Liver (tissue), 9 donors: Measurements from ENCODE around the gene LRRC8B. TPM values are rescaled to one million over a fixed set of nuclear protein-coding genes. Genes with fewer than 3 reads are reported as not detected.

Source experiments
- DNase-seq: peaks from one replicate; pipeline ENCODE4 v3.0.0-alpha.2; 2017; ENCODE audit warnings: low spot score
- H3K27ac ChIP-seq, 2 donors: one replicate each; pipeline ENCODE4 v1.7.0; 2013; ENCODE audit warnings: inconsistent platforms in 2 of 2, low read length in 2 of 2, control low read depth in 1 of 2, low read depth in 1 of 2, mild to moderate bottlenecking in 1 of 2
- H3K27me3 ChIP-seq, 4 donors: one replicate each; pipeline versions ENCODE4 v1.6.1 to v1.7.0; 2013; ENCODE audit warnings: low read length in 3 of 4, inconsistent platforms in 1 of 4, mild to moderate bottlenecking in 1 of 4, moderate library complexity in 1 of 4; ENCODE audit not compliant: control insufficient read depth in 4 of 4, insufficient read depth in 4 of 4
- H3K36me3 ChIP-seq, 4 donors: one replicate each; pipeline versions ENCODE4 v1.6.1 to v1.7.0; 2013; ENCODE audit warnings: low read length in 3 of 4, mild to moderate bottlenecking in 3 of 4, low read depth in 1 of 4, moderate library complexity in 1 of 4; ENCODE audit not compliant: control insufficient read depth in 4 of 4, insufficient read depth in 3 of 4
- H3K4me1 ChIP-seq, 4 donors: one replicate each; pipeline versions ENCODE4 v1.6.1 to v1.7.0; 2013; ENCODE audit warnings: low read length in 3 of 4, mild to moderate bottlenecking in 3 of 4, moderate library complexity in 1 of 4; ENCODE audit not compliant: control insufficient read depth in 4 of 4, insufficient read depth in 4 of 4
- H3K4me3 ChIP-seq, 3 donors: one replicate each; pipeline versions ENCODE4 v1.6.1 to v1.7.0; 2013; ENCODE audit warnings: low read length in 3 of 3, control low read depth in 1 of 3, low read depth in 1 of 3, mild to moderate bottlenecking in 1 of 3
- H3K9ac ChIP-seq, 2 donors: one replicate each; pipeline ENCODE4 v1.7.0; 2013; ENCODE audit warnings: low read length in 2 of 2, mild to moderate bottlenecking in 2 of 2, moderate library complexity in 2 of 2, control low read depth in 1 of 2, low read depth in 1 of 2
- H3K9me3 ChIP-seq, 4 donors: one replicate each; pipeline versions ENCODE4 v1.6.1 to v1.7.0; 2013; ENCODE audit warnings: low read length in 3 of 4; ENCODE audit not compliant: control insufficient read depth in 4 of 4
- ATF3 ChIP-seq: IDR thresholded peaks from 2 replicates; pipeline ENCODE4 v1.6.1; 2016; ENCODE audit warnings: antibody characterized with exemption
- EGR1 ChIP-seq, 2 donors: IDR thresholded peaks; 2 replicates each; pipeline ENCODE4 v1.6.1; 2016 to 2018; ENCODE audit warnings: antibody characterized with exemption in 2 of 2, low read depth in 2 of 2
- FOXA1 ChIP-seq: IDR thresholded peaks from 2 replicates; pipeline ENCODE4 v1.6.1; 2016; ENCODE audit warnings: antibody characterized with exemption
- FOXA2 ChIP-seq: IDR thresholded peaks from 2 replicates; pipeline ENCODE4 v1.6.1; 2016; ENCODE audit warnings: antibody characterized with exemption
- GABPA ChIP-seq, 2 donors: IDR thresholded peaks in 1 of 2; conservative IDR thresholded peaks in 1 of 2; 2 replicates each; pipeline ENCODE4 v1.6.1; 2016; ENCODE audit warnings: antibody characterized with exemption in 2 of 2, mild to moderate bottlenecking in 1 of 2, moderate library complexity in 1 of 2
- HNF4A ChIP-seq, 2 donors: conservative IDR thresholded peaks; 2 replicates each; pipeline ENCODE4 v1.6.1; 2016; ENCODE audit warnings: antibody characterized with exemption in 2 of 2, mild to moderate bottlenecking in 2 of 2
- HNF4G ChIP-seq: IDR thresholded peaks from 2 replicates; pipeline ENCODE4 v1.6.1; 2016; ENCODE audit warnings: antibody characterized with exemption
- NR2F2 ChIP-seq: IDR thresholded peaks from 2 replicates; pipeline ENCODE4 v1.6.1; 2016; ENCODE audit warnings: antibody characterized with exemption
- RAD21 ChIP-seq, 2 donors: IDR thresholded peaks; 2 replicates each; pipeline ENCODE4 v1.6.1; 2016; ENCODE audit warnings: antibody characterized with exemption in 2 of 2, mild to moderate bottlenecking in 2 of 2
- RXRA ChIP-seq, 2 donors: IDR thresholded peaks; 2 replicates each; pipeline ENCODE4 v1.6.1; 2017 to 2018; ENCODE audit warnings: antibody characterized with exemption in 2 of 2, mild to moderate bottlenecking in 1 of 2
- SP1 ChIP-seq: IDR thresholded peaks from 2 replicates; pipeline ENCODE4 v1.6.1; 2018; ENCODE audit warnings: antibody characterized with exemption, mild to moderate bottlenecking
- TAF1 ChIP-seq: conservative IDR thresholded peaks from 2 replicates; pipeline ENCODE4 v1.6.1; 2016; ENCODE audit warnings: antibody characterized with exemption, mild to moderate bottlenecking
- YY1 ChIP-seq: IDR thresholded peaks from 2 replicates; pipeline ENCODE4 v1.6.1; 2016; ENCODE audit warnings: antibody characterized with exemption, mild to moderate bottlenecking
- ZBTB33 ChIP-seq: IDR thresholded peaks from 2 replicates; pipeline ENCODE4 v1.6.1; 2016; ENCODE audit warnings: antibody characterized with exemption
- WGBS: extraction: QIAGEN DNeasy Blood & Tissue Kit; methylation state at CpG from one replicate; pipeline ENCODE4 v1.1.7; 2013; 5-methylcytosine and 5-hydroxymethylcytosine counted together
- polyA plus RNA-seq, 2 donors: library from polyadenylated mRNA; stranded (reverse) in 1 of 2; unstranded in 1 of 2; fragments of 200-250 nt in 1 of 2; fragments of >200 nt in 1 of 2; fragmentation: Nextera tagmentation in 1 of 2; extraction: Ambion mirVana in 1 of 2; gene quantifications; one replicate each; pipeline versions ENCODE4 v1.2.1 to v1.2.3, GENCODE V29; 2013 to 2015
- total RNA-seq, 2 donors: library from RNA; depleted of rRNA; stranded (reverse); fragments of >200 nt; gene quantifications; one replicate each; pipeline ENCODE4 v1.2.3, GENCODE V29; 2014
- TF ChIP-seq, protein P1 (sequence below): fragments of 150-350 bp; IDR thresholded peaks from 2 replicates; pipeline ENCODE4 v1.5.1; 2017; ENCODE audit warnings: improper control_type of control experiment, low read depth, low read length; ENCODE audit not compliant: missing input control
- TF ChIP-seq, protein P2 (sequence below): IDR thresholded peaks from 2 replicates; pipeline ENCODE4 v1.6.1; 2016; ENCODE audit warnings: antibody characterized with exemption, mild to moderate bottlenecking
- TF ChIP-seq, protein P3 (sequence below): IDR thresholded peaks from 2 replicates; pipeline ENCODE4 v1.6.1; 2016; ENCODE audit warnings: antibody characterized with exemption
- donor health status: healthy.
- donor health status: healthy.
- donor health status: healthy.
- donor health status: healthy.
- donor health status: healthy.

The LRRC8B gene
- total and polyA plus RNA-seq, 4 donors = 1.2 to 4.3 (median 2.5) TPM

DNA sequence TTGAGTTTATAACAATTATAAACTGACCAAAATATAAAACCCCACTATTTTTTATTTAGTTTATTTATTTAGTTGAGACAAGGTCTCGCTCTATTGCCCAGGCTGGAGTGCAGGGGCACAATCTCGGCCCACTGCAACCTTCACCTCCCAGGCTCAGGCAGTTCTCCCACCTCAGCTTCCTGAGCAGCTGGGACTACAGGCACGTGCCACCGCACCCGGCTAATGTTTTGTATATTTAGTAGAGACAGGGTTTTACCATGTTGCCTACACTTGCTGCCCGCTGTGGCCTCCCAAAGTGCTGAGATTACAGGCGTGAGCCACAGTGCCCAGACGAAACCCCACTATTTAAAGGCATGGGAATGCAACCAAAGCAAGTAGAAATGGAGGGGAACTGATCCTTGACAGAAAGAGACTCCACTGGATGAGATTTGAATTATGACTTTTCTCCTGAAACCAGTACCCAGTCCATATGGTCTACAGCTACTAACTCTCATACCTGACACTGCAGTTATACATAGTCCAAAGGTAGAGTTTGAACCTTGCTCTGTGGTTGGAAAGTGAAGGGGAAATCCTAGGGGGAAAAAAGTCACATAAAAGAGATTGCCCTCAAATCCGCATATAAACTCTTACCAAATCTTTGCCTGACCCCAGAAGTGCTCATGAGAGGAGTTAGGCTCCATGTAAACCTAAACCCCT lies 119.6 kb downstream of the LRRC8B start:
- Histone ChIP-seq H3K4me1 (no peaks in the 10 kb centered on the region), H3K27me3 (no peaks in the 10 kb centered on the region), H3K36me3 (peaks cover 0 to 2% (median 0%) of the 10 kb centered on the region in 4 donors), H3K4me3 (no peak overlapping the region), H3K9ac (no peak overlapping the region), H3K9me3 (no peaks in the 10 kb centered on the region), H3K27ac (no peak overlapping the region)
- no peak for TF ChIP-seq HNF4A (conservative IDR thresholded peaks at IDR 0.05)
- no peak for TF ChIP-seq SP1
- no peak for TF ChIP-seq FOXA2
- no peak for TF ChIP-seq FOXA1
- TF ChIP-seq ATF3 = no peak
- TF ChIP-seq, protein P1, sequence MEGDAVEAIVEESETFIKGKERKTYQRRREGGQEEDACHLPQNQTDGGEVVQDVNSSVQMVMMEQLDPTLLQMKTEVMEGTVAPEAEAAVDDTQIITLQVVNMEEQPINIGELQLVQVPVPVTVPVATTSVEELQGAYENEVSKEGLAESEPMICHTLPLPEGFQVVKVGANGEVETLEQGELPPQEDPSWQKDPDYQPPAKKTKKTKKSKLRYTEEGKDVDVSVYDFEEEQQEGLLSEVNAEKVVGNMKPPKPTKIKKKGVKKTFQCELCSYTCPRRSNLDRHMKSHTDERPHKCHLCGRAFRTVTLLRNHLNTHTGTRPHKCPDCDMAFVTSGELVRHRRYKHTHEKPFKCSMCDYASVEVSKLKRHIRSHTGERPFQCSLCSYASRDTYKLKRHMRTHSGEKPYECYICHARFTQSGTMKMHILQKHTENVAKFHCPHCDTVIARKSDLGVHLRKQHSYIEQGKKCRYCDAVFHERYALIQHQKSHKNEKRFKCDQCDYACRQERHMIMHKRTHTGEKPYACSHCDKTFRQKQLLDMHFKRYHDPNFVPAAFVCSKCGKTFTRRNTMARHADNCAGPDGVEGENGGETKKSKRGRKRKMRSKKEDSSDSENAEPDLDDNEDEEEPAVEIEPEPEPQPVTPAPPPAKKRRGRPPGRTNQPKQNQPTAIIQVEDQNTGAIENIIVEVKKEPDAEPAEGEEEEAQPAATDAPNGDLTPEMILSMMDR = no peak
- TF ChIP-seq, protein P2, sequence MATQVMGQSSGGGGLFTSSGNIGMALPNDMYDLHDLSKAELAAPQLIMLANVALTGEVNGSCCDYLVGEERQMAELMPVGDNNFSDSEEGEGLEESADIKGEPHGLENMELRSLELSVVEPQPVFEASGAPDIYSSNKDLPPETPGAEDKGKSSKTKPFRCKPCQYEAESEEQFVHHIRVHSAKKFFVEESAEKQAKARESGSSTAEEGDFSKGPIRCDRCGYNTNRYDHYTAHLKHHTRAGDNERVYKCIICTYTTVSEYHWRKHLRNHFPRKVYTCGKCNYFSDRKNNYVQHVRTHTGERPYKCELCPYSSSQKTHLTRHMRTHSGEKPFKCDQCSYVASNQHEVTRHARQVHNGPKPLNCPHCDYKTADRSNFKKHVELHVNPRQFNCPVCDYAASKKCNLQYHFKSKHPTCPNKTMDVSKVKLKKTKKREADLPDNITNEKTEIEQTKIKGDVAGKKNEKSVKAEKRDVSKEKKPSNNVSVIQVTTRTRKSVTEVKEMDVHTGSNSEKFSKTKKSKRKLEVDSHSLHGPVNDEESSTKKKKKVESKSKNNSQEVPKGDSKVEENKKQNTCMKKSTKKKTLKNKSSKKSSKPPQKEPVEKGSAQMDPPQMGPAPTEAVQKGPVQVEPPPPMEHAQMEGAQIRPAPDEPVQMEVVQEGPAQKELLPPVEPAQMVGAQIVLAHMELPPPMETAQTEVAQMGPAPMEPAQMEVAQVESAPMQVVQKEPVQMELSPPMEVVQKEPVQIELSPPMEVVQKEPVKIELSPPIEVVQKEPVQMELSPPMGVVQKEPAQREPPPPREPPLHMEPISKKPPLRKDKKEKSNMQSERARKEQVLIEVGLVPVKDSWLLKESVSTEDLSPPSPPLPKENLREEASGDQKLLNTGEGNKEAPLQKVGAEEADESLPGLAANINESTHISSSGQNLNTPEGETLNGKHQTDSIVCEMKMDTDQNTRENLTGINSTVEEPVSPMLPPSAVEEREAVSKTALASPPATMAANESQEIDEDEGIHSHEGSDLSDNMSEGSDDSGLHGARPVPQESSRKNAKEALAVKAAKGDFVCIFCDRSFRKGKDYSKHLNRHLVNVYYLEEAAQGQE = no peak
- TF ChIP-seq TAF1 = no peak
- TF ChIP-seq ZBTB33 = no peak
- no peak for TF ChIP-seq EGR1 (IDR thresholded peaks at IDR 0.05; ENCODE audit: low read depth in 2 of 2)
- TF ChIP-seq RAD21 (IDR thresholded peaks at IDR 0.05) = no peak
- TF ChIP-seq RXRA (IDR thresholded peaks at IDR 0.05) = no peak
- TF ChIP-seq, protein P3, sequence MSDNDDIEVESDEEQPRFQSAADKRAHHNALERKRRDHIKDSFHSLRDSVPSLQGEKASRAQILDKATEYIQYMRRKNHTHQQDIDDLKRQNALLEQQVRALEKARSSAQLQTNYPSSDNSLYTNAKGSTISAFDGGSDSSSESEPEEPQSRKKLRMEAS = no peak
- TF ChIP-seq GABPA (IDR thresholded peaks at IDR 0.05 in 1 of 2, conservative IDR thresholded peaks at IDR 0.05 in 1 of 2) = no peak
- no peak for TF ChIP-seq HNF4G
- no peak for TF ChIP-seq YY1
- no peak for TF ChIP-seq NR2F2
- 81% methylated on average over 9 of the region's 9 CpGs for WGBS
- DNase-seq = no peak
